Activated CD8-positive, alpha-beta T cell treated with anti-CD3 and anti-CD28 coated beads, Interleukin-2, amount 10 ng/mL, durations not matched to agents 7 days and 5 days (primary cell): Measurements from ENCODE around the gene TSSK2. TPM values are rescaled to one million over a fixed set of nuclear protein-coding genes. Genes with fewer than 3 reads are reported as not detected.
A peak's percentile ranks its signal among the peaks of the same experiment; 100 is the strongest.
"Not testable (repeated sequence)": the region's sequence is repeated elsewhere in the genome, so short reads cannot be mapped to it uniquely, and the experiment has no call there.

ENCODE experiments used
- ATAC-seq: fragments of 150-1000 bp; cut with Tn5 transposase; one replicate; pipeline ENCODE4 v1.10.0; 2021; ENCODE audit warnings: moderate library complexity
- CTCF ChIA-PET: fragments of 350-600 bp; sonication (Branson Sonifier 250); formaldehyde crosslinking; loops from one replicate; lab custom pipeline; 2021; ENCODE audit warnings: antibody characterized with exemption; lab: Charles Lee
- POLR2A ChIA-PET: fragments of 350-600 bp; sonication (Branson Sonifier 250); formaldehyde crosslinking; loops from one replicate; lab custom pipeline; 2021; ENCODE audit warnings: antibody characterized with exemption; lab: Charles Lee
- DNase-seq: peaks from one replicate; pipeline ENCODE4 v3.0.0-alpha.2; 2020
- H3K27ac Mint-ChIP-seq: one replicate; pipeline ENCODE4 v1.8.0; 2021; ENCODE audit warnings: mild to moderate bottlenecking, mixed read lengths
- H3K27me3 Mint-ChIP-seq: one replicate; pipeline ENCODE4 v1.8.0; 2021; ENCODE audit warnings: low read depth, mixed read lengths
- H3K36me3 Mint-ChIP-seq: one replicate; pipeline ENCODE4 v1.8.0; 2021; ENCODE audit warnings: low read depth, mixed read lengths
- H3K4me1 Mint-ChIP-seq: one replicate; pipeline ENCODE4 v1.8.0; 2021; ENCODE audit warnings: low read depth, mixed read lengths
- H3K4me3 Mint-ChIP-seq: one replicate; pipeline ENCODE4 v1.8.0; 2021; ENCODE audit warnings: mild to moderate bottlenecking, mixed read lengths
- H3K9me3 Mint-ChIP-seq: one replicate; pipeline ENCODE4 v1.8.0; 2022; ENCODE audit warnings: mixed read lengths; ENCODE audit not compliant: insufficient read depth
- total RNA-seq, 2 experiments: library from RNA; stranded (reverse); gene quantifications; one replicate each; pipeline ENCODE4 v1.2.3, GENCODE V29; 2021

The TSSK2 gene
- total RNA-seq, 2 experiments from 2014 or later = not detected

DNA sequence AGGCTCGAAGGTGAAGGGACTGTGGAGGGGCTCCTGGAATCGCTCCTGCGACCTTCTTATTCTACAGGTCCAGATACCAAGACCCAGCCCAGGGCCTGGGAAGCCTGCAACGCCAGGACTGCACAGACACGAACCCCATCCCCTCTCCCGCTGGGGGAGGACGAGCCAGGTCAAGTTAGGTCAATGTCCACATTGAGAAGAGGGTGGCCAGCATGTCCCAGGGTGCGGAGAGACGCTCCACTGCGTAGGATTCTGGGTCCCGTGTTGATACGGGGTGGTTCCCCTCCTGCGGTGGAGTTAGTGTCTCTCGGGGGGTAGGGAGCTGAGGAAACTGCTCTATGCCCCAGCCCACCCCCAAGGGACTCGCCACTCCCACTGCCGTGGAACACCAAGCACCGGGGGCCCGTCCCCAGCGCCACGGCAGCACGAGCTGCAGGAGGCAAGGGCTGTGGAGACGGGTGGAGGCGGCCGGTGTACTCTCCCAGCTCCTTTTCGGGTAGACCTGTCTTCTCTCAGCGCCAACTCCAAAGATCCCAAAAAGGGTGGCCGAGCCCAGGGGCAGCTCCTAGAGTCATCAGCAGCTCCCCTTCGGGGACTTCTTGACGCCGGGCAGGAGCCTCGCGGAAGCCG, 17.4 kb downstream of the TSSK2 start:
- Mint-ChIP-seq H3K9me3 (no peaks in the 10 kb centered on the region), H3K4me3 (no peak overlapping the region), H3K27me3 (peaks cover 38% of the 10 kb centered on the region), H3K4me1 (peaks cover 15% of the 10 kb centered on the region), H3K27ac (no peak overlapping the region), H3K36me3 (peaks cover 9% of the 10 kb centered on the region)
- no peak for DNase-seq
- ATAC-seq = no peak
- ChIA-PET CTCF (no interaction called here), POLR2A (no interaction called here)

DNA sequence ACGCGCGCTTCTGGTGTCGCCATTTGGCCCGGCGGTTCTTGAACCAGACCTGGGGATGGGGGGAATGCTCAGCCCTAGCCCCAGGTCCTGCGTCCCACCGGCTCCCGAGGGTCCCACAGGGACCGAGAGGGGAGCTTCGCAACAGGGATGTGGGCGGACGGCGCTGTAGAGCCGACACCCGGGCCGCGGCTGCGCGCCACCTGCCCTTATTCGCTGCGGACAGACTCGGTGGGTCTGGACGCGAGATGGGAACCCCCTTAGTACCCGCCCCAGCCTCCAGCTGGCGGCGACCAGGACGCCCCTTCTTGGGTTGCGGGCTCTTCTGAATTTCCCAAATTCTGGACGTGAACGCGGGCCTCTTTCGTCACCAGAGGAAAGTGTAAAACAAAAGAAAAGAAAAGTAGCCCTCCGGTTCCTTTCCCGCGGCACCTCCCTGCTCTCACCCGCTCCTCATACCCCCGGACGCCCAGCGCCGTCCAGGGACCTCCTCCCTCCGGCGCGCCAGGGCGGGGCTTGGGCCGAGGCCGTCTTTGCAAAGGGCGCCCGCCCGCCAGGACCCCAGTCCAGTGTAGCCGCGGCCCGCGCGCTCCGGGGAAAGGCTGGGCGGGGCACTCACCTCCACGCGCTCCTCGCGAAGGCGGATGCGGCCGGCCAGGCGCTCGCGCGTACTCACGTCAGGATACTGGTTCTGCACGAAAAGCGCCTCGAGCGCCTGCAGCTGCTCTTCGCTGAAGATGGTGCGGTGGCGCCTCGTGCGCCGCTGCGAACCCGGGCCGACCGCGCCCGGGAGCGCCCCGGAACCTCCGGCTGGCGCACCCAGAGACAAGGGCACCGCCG, 18.2 kb downstream of the TSSK2 start:
- H3K27me3 Mint-ChIP-seq = peaks cover 42% of the 10 kb centered on the region
- H3K27ac Mint-ChIP-seq = no peak overlapping the region
- peaks cover 9% of the 10 kb centered on the region for H3K4me1 Mint-ChIP-seq
- peaks cover 4% of the 10 kb centered on the region for H3K36me3 Mint-ChIP-seq
- ChIA-PET POLR2A (no interaction called here), CTCF (interaction anchor here (0.6 kb wide), 1 partner anchor 19 kb away, joined by 3 read pairs; no protein-coding TSS in a partner anchor)
- H3K4me3 Mint-ChIP-seq = peak overlapping the region; percentile 52
- ATAC-seq (peak; percentile 42), DNase-seq (peak; percentile 70)
- no peaks in the 10 kb centered on the region for H3K9me3 Mint-ChIP-seq

GRCh38 chr22:19149991-19150390, 18.9 kb downstream of the TSSK2 start, which contains the start of gene GSC2:
GSC2 (minus strand) TSS chr22:19150292; CDS start chr22:19150283, 9 bp downstream.
- ATAC-seq = no peak
- CTCF ChIA-PET = no interaction called here
- POLR2A ChIA-PET = no interaction called here

DNA sequence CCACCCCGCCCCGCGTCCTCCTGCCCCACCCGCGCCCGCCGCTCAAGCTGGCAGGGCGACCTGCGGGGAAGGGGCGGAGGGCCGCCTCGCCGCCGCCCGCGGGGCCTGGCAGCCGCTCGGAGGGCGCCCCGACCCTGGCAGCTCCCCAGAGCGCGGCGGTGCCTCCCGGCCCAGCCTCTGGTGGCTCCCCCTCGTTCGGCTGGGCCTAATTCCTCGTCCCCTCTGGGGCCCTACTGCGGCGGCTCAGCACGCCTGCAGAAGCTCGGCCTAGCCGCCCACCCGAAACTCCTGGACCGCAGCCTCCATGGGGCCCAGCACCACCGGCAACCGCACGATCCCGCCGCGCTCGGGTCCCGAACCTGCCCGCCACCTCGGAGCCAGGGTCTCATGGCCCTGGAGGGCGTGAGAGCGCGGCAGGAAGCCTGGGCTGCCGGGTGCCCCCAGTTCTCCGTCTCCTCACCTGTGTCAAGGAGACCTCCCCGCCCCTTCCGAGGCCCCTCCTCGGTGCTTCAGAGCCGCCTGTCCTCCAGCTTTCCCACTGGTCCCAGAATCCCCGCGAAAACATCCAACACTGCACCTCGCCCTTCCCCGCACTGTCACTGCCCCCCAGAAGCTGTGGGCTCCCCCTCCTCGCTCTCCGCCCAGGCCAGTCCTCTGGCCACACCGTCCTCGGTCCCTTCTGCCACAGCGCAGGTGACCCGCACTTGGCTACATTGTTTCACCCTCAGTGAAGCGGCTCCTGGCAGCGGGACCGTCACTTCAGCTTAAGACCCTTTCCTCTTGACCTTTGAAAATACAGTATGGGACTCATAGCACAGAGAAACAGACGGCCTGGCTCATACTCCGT, 19.6 kb downstream of the TSSK2 start:
- DNase-seq (no peak), ATAC-seq (no peak)
- Mint-ChIP-seq H3K9me3 (no peaks in the 10 kb centered on the region), H3K27ac (no peak overlapping the region), H3K36me3 (peaks cover 3% of the 10 kb centered on the region), H3K27me3 (peaks cover 45% of the 10 kb centered on the region), H3K4me1 (peaks cover 4% of the 10 kb centered on the region), H3K4me3 (peak overlapping the region; percentile 55)
- POLR2A ChIA-PET = no interaction called here
- CTCF ChIA-PET = no interaction called here

More at GRCh38 chr22:19149991-19150390, 18.9 kb downstream of the TSSK2 start, which contains the start of gene GSC2:
- peaks cover 4% of the 10 kb centered on the region for H3K4me1 Mint-ChIP-seq
- no peak for DNase-seq
- no peak within 1 kb of the TSS for H3K27ac Mint-ChIP-seq
- H3K36me3 Mint-ChIP-seq = peaks cover 3% of the 10 kb centered on the region
- H3K27me3 Mint-ChIP-seq = peaks cover 44% of the 10 kb centered on the region
- H3K4me3 Mint-ChIP-seq = peak within 1 kb of the TSS; percentile 55
- no peaks in the 10 kb centered on the region for H3K9me3 Mint-ChIP-seq

GRCh38 chr22:19151329-19152191, 20.5 kb downstream of the TSSK2 start:
- Mint-ChIP-seq H3K4me3 (peak overlapping the region; percentile 55), H3K4me1 (peaks cover 4% of the 10 kb centered on the region), H3K27ac (no peak overlapping the region), H3K36me3 (peaks cover 3% of the 10 kb centered on the region), H3K9me3 (no peaks in the 10 kb centered on the region), H3K27me3 (peaks cover 45% of the 10 kb centered on the region)
- POLR2A ChIA-PET = no interaction called here
- CTCF ChIA-PET = no interaction called here
- no peak for ATAC-seq
- no peak for DNase-seq

GRCh38 chr22:19152942-19153883, 22.1 kb downstream of the TSSK2 start:
- ChIA-PET CTCF (no interaction called here), POLR2A (no interaction called here)
- Mint-ChIP-seq H3K9me3 (no peaks in the 10 kb centered on the region), H3K4me1 (peaks cover 4% of the 10 kb centered on the region), H3K36me3 (peaks cover 3% of the 10 kb centered on the region), H3K4me3 (no peak overlapping the region), H3K27ac (no peak overlapping the region), H3K27me3 (peaks cover 30% of the 10 kb centered on the region)
- DNase-seq (no peak), ATAC-seq (no peak)

- H3K27me3 Mint-ChIP-seq = peaks cover 24% of the 10 kb centered on the region
- DNase-seq, H3K4me1 Mint-ChIP-seq, POLR2A ChIA-PET, H3K27ac Mint-ChIP-seq, H3K9me3 Mint-ChIP-seq, H3K4me3 Mint-ChIP-seq, H3K36me3 Mint-ChIP-seq, ATAC-seq: not testable (repeated sequence)
- CTCF ChIA-PET = interaction anchor here (2.8 kb wide), 1 partner anchor 12 kb away, joined by 16 read pairs; the partner anchor contains the start of gene ESS2
Measured at GRCh38 chr22:19156109-19156508, 25.0 kb downstream of the TSSK2 start.

DNA sequence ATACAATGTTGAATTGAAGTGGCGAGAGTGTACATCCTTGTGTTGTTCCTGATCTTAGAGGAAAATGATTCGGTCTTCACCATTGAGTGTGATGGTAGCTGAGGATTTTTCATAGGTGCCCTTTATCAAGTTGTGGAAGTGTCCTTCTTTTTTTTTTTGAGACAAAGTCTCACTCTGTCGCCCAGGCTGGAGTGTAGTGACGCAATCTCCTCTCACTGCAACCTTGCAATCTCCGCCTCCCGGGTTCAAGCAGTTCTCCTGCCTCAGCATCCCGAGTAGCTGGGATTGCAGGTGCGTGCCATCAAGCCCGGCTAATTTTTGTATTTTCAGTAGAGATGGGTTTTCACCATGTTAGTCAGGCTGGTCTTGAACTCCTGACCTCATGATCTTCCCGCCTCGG, 27.5 kb downstream of the TSSK2 start:
- not testable (repeated sequence) for ATAC-seq, H3K36me3 Mint-ChIP-seq, H3K27me3 Mint-ChIP-seq, H3K4me3 Mint-ChIP-seq, DNase-seq, H3K27ac Mint-ChIP-seq, H3K4me1 Mint-ChIP-seq, H3K9me3 Mint-ChIP-seq
- CTCF ChIA-PET = interaction anchor here (0.7 kb wide), 1 partner anchor 53 kb away, joined by 3 read pairs; no protein-coding TSS in a partner anchor
- POLR2A ChIA-PET = interaction anchor here (0.8 kb wide), 1 partner anchor 26 kb away, joined by 3 read pairs; no protein-coding TSS in a partner anchor

DNA sequence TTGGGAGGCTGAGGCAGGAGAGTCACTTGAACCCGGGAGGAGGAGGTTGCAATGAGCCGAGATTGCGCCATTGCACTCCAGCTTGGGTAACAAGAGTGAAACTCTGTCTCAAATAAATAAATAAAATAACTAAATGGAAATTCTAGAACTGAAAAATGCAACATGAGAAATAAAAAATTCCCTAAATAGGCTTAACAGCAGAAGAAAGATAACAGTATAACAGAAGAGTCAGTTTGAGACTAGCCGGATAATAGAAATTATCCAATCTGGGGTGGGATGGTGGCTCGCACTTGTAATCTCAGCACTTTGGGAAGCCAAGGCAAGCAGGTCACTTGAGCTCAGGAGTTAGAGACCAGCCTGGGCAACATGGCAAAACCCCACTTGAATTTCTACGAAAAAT, 33.3 kb downstream of the TSSK2 start:
- Mint-ChIP-seq H3K27ac (no peak overlapping the region), H3K4me3 (no peak overlapping the region), H3K4me1 (peaks cover 4% of the 10 kb centered on the region), H3K9me3 (no peaks in the 10 kb centered on the region), H3K36me3 (no peaks in the 10 kb centered on the region), H3K27me3 (peaks cover 24% of the 10 kb centered on the region)
- ATAC-seq = no peak
- no peak for DNase-seq
- ChIA-PET CTCF (no interaction called here), POLR2A (no interaction called here)

GRCh38 chr22:19166421-19166820, 35.3 kb downstream of the TSSK2 start:
- H3K4me3 Mint-ChIP-seq = no peak overlapping the region
- peaks cover 35% of the 10 kb centered on the region for H3K27me3 Mint-ChIP-seq
- POLR2A ChIA-PET = no interaction called here
- H3K4me1 Mint-ChIP-seq = peaks cover 13% of the 10 kb centered on the region
- CTCF ChIA-PET = no interaction called here
- H3K9me3 Mint-ChIP-seq = no peaks in the 10 kb centered on the region
- ATAC-seq (no peak), DNase-seq (no peak)
- H3K36me3 Mint-ChIP-seq = no peaks in the 10 kb centered on the region
- no peak overlapping the region for H3K27ac Mint-ChIP-seq
